ENCODE results near the gene ADGRL2.
"Not testable (repeated sequence)": the region's sequence is repeated elsewhere in the genome, so short reads cannot be mapped to it uniquely, and the experiment has no call there.

The ADGRL2 gene

DNA sequence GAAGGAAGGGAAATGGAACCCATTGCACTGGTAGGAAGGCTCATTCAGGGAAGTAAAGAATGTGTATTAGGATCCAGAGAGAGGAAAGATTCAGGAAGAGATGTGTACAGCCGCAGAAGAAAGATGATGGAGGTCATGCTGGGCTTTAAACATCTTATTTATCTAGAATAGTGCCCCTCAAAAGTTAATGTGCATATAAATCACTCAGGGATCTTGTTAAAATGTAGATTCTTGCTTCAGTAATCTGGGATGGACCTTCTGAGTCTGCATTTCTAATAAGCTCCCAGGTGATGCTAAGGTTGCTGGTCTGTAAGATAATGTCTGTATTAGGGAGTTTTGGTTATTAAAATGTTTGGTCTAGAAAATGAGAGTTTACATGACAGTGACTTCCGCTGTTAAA, 46.3 kb downstream of the ADGRL2 start:
- DNase-seq (ENCODE audit: low read depth), result no peak

- DNase-seq (ENCODE audit: low read depth), result no peak
Measured at GRCh38 chr1:81848880-81849682, 48.3 kb downstream of the ADGRL2 start.

GRCh38 chr1:81850031-81850430, 49.3 kb downstream of the ADGRL2 start:
- DNase-seq (ENCODE audit: low read depth), result no peak

GRCh38 chr1:81850495-81850894, 49.8 kb downstream of the ADGRL2 start:
- DNase-seq (ENCODE audit: low read depth), result no peak

GRCh38 chr1:81851217-81851616, 50.5 kb downstream of the ADGRL2 start:
- no peak for DNase-seq (ENCODE audit: low read depth)

DNA sequence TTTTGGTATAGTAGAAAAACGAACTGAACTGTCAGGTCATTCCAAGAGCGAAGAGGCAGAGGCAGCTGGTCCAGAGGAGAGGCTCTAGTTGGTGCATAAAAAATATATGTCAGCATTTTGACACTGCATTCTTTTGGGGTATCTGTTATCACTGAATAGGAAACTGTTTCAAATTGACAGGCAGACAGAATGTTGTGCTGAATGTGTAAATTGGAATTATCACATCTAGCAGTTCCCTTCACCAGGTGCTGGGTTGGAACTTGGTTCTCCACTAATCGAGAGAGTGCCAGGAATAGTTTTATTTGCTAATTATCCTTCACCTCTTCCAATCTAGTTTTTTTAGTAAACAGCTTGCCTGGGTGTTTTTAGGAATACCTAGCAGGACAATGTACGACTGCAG, 52.2 kb downstream of the ADGRL2 start:
- no peak for DNase-seq (ENCODE audit: low read depth)

DNA sequence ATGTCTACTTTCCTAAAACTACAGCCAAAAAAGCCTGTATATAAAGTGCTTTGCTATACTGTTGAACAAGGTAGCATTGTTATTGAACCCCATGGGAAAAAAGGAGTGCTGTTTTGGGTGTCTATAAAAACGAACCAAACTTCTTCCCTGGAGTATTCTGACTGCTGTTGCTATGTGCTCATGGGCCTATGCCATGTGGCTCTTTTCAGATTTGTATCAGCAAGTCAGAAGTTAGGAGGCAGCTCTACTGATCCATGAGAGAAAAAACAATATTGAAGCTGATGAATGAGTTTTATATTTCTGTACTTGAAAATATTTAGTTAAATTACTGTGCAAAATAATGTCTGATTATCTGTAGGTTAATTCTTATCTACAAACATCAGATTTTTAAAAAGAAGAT, 66.5 kb downstream of the ADGRL2 start:
- no peak for DNase-seq (ENCODE audit: low read depth)

DNA sequence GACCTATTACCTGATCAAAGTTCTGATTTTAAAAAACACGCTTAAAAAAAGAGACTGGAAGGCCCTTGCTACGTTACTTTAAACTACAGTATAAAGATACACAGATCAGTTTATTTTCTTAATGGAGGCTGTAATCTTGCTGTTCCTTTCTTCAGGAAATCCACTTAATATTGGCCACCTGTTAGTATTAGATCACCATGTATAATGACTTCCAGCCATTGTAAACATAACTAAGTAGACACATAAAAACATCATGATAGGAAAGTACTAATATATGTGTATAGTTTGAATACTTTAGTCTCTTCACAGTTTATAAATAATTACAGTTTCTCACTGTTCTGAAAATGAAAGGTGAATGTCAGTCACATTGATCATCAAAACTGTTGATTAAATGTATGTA, 68.6 kb downstream of the ADGRL2 start:
- DNase-seq (ENCODE audit: low read depth), result no peak

DNA sequence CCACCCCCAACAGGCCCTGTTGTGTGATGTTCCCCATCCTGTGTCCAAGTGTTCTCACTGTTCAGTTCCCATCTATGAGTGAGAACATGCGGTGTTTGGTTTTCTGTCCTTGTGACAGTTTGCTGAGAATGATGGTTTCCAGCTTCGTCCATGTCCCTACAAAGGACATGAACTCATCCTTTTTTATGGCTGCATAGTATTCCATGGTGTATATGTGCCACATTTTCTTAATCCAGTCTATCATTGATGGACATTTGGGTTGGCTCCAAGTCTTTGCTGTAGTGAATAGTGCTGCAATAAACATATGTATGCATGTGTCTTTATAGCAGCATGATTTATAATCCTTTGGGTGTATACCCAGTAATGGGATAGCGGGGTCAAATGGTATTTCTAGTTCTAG, 70.4 kb downstream of the ADGRL2 start:
- DNase-seq (ENCODE audit: low read depth), result not testable (repeated sequence)

DNA sequence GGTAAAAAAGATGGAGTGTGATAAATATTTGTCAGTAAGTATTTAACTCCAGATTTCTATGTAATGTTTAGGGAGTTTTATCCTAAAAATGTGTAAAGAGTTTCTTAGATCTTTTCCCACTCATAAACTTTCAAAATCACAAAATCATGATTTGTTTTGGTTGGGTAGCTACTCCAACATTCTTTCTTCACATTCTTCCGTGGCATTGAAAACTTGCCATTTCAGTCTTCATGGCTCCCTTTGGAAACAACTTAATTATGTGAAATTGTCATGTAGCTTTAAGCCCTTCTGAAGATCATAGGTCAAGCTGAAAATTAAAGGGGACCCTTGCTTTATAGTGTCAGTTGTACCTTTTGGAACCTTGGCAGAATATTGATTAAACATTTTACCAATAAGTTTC, 73.2 kb downstream of the ADGRL2 start:
- DNase-seq (ENCODE audit: low read depth), result no peak

GRCh38 chr1:81874461-81874860, 73.7 kb downstream of the ADGRL2 start:
- DNase-seq (ENCODE audit: low read depth), result no peak

- DNase-seq (ENCODE audit: low read depth), result no peak
Measured at GRCh38 chr1:81874940-81875339, 74.2 kb downstream of the ADGRL2 start.

DNA sequence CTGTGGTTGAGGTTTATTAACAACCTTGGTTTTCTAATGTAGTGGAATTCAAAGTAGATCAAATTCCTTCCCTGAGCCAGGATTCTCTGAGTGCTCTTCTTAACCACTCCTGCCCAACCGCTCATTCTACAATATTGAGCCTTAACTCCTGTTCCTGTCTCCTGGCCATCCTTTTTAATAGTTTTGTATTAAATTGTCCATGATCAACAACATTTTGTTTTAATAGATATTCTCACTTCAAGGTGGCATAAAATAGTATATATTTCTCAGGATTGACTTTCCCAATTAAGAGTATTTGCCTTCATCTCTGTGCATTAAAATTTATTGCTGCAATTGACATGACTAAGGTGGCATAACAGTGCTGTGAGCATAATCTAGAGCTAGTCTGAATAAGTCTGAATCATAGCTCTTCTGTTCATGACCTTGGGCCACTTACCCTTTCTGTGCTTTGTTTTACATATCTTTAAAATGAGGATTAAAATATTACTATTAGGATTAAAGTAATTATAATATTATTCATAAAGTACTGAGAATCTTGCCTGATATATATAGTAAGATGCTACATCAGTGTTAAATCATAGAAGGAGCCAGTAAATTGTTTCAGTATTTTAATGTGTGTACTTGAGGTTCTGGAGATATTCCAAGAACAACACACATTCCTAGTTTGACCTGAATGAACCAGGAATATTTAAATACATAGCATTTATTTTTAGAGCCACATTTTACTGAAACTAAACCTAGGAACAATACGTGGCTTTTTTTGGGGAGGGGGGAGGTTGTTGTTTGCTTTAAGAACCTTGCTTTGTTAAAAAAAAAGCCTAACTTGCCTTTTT, 76.4 kb downstream of the ADGRL2 start:
- DNase-seq (ENCODE audit: low read depth), result peak; percentile 59

GRCh38 chr1:81877940-81878339, 77.2 kb downstream of the ADGRL2 start:
- no peak for DNase-seq (ENCODE audit: low read depth)

DNA sequence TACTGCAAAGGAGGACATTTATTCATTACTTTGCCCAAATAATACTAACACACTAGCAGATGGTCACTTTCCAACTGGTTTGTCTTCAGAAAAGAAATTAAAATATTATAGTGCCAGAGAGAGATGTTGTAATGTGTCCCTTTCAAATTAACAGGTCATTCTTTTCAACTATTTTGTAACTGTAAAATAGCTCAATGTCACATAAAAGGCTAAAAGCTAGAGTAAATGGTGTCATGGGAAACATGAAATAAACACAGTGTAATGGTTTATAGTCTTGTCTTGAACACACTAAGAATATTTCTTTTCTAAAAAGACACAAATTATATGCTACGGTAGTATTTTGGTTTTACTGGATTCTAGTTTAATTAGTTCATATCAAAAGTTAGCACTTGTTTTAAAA, 77.8 kb downstream of the ADGRL2 start:
- no peak for DNase-seq (ENCODE audit: low read depth)

- no peak for DNase-seq (ENCODE audit: low read depth)
Measured at GRCh38 chr1:81880781-81881180, 80.0 kb downstream of the ADGRL2 start.

GRCh38 chr1:81885291-81885690, 84.6 kb downstream of the ADGRL2 start:
- DNase-seq (ENCODE audit: low read depth), result no peak

- DNase-seq (ENCODE audit: low read depth), result not testable (repeated sequence)
Measured at GRCh38 chr1:81886292-81886691, 85.6 kb downstream of the ADGRL2 start.

DNA sequence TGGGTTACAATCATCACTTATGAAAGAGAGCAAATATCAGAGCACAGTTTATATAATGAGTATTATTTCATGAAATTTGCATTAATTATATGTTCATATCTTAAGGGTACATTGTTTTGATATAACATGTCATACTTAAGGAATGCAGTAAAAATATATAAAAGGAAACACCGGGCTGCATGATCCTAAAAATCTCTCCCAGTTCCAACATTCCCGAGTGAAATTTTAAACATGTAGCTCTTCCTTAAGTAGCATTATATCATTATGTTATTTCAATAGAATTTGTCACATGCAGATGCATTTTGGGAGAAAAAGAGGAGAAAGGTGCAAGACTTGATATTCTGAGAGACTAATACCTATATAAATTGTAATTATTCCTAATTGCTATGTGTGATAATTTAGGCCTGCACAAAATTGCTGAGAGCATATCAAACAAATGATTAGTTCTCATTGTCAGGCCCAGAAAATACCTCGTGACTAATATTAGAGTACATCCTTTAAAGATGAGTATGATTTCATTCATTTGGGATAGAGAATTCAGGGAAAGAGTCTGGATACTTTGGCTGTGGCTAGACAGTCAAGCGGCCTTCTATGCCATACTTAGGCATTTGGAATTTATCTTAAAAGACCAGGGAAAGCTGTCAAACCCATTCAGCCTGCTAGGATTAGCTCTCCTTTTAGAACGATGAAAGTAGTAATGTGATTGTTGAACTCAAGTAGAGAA, 86.8 kb downstream of the ADGRL2 start:
- DNase-seq (ENCODE audit: low read depth), result no peak

- no peak for DNase-seq (ENCODE audit: low read depth)
Measured at GRCh38 chr1:81889166-81889565, 88.4 kb downstream of the ADGRL2 start.

DNA sequence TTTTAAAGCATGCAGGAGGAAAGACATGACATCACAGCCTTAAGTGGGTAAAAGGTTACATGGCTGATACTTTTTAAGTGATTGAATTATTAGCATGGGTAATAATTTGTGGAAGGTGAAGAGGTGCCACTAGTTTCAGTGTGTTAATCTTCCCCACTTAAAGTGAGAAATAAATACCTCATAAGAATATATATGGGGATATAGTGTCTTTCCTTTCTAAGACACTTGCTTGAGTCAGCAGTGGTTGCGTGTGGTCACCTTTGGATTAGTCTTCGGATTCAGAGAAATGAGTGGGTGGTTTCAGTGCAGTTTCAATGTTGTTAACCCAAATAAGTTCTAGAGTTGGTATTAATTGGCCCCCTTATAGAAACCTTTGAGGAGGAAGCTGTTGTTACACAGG, 94.1 kb downstream of the ADGRL2 start:
- peak; percentile 21 for DNase-seq (ENCODE audit: low read depth)

DNA sequence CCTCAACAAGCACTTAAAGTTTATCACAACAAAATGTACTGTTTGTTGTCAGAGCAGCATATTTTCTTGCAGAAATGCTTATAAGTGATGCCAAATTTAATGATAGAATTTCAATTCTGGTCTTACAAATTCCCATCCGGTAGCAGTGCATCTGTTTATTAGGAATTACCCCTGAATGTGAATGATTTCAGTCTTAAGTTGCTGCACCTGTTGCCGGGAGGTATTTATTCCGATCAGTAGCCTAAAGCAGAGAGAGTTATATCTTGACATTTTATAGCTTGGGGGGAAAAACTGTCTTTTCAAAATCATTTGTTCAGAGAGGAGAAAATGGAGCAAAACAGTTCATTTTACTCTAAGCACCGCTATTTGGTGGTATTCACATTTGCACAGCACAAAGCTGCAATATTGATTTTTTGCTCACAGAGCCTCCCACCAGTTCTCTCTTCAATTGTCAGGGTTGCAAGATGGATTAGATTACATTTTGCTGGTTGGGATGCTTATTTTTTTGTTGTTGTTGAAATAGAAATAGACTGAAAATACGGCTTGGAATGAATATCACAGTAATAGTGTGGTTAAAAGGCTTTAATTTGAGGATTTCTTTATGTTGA, 98.6 kb downstream of the ADGRL2 start:
- no peak for DNase-seq (ENCODE audit: low read depth)
